ENCODE measurements around the gene DNAJC21. TPM values are rescaled to one million over a fixed set of nuclear protein-coding genes. Genes with fewer than 3 reads are reported as not detected.

The DNAJC21 gene
- polyA plus RNA-seq, 1 donor (not counting 4 experiments of a cell fraction or from before 2014, with no cell fraction given), result 29.6 TPM

DNA sequence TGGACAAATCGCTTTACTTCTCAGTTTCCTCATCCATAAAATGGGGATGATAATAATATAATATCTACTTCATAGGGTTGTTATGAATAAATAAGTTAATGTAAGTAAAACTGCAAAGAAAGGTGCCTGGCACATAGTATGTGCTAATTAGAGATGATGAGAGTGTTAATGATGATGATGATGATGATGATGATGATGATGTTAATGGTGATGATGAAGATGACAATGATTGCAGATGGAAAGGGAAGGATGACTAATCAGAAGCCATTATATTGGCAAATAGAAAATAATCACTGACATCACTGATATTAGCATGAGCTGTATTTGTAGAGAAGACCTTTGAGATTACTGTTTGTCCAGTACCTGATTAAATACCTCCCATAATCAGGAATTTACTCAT, 34.6 kb upstream of the DNAJC21 start:
- dilution Hi-C loops (cut with MboI; ENCODE audit: extremely low pct_ligation_motif_present, low sequenced_read_pairs), result no loop called here
- Histone ChIP-seq H3K9me1 (ENCODE audit: control insufficient read depth, extremely low read depth, insufficient read depth, low read length) (no peaks in the 10 kb centered on the region), H3K9me3 (ENCODE audit: control insufficient read depth, low read depth, low read length) (no peaks in the 10 kb centered on the region), H3K27ac (ENCODE audit: control insufficient read depth, insufficient read depth, low read length) (no peak overlapping the region), H2AFZ (ENCODE audit: control insufficient read depth, low read length) (no peak overlapping the region), H3K9ac (ENCODE audit: control insufficient read depth, extremely low read depth, insufficient read depth, low read length) (no peak overlapping the region), H3K4me3 (ENCODE audit: control insufficient read depth in 2 of 3, extremely low read depth in 1 of 3, insufficient read depth in 2 of 3, low read depth in 1 of 3, low read length in 3 of 3) (no peak overlapping the region), H3K79me2 (ENCODE audit: control insufficient read depth, insufficient read depth, low read length) (no peaks in the 10 kb centered on the region), H3K27me3 (ENCODE audit: control insufficient read depth, extremely low read depth, insufficient read depth, low read length) (no peaks in the 10 kb centered on the region), H4K20me1 (ENCODE audit: control insufficient read depth, extremely low read depth, insufficient read depth, low read length) (no peaks in the 10 kb centered on the region), H3K4me1 (ENCODE audit: control insufficient read depth, extremely low read depth, insufficient read depth, low read length) (peaks cover 5% of the 10 kb centered on the region), H3K36me3 (ENCODE audit: control insufficient read depth in 2 of 2, extremely low read depth in 1 of 2, insufficient read depth in 2 of 2, low read length in 2 of 2) (no peaks in the 10 kb centered on the region), H3K4me2 (ENCODE audit: control insufficient read depth, extremely low read depth, insufficient read depth, low read depth, low read length) (no peak overlapping the region)
- no peak for FAIRE-seq
- TF ChIP-seq EZH2 (IDR thresholded peaks at IDR 0.05; ENCODE audit: low read length) (no peak), CTCF (optimal IDR thresholded peaks at IDR 0.05 in 1 of 3, IDR thresholded peaks at IDR 0.05 in 1 of 3, conservative IDR thresholded peaks at IDR 0.05 in 1 of 3; ENCODE audit: extremely low read depth in 1 of 3, insufficient read depth in 2 of 3, low read length in 3 of 3) (no peak)
- no peak for DNase-seq (ENCODE audit: low read depth, low spot score)

DNA sequence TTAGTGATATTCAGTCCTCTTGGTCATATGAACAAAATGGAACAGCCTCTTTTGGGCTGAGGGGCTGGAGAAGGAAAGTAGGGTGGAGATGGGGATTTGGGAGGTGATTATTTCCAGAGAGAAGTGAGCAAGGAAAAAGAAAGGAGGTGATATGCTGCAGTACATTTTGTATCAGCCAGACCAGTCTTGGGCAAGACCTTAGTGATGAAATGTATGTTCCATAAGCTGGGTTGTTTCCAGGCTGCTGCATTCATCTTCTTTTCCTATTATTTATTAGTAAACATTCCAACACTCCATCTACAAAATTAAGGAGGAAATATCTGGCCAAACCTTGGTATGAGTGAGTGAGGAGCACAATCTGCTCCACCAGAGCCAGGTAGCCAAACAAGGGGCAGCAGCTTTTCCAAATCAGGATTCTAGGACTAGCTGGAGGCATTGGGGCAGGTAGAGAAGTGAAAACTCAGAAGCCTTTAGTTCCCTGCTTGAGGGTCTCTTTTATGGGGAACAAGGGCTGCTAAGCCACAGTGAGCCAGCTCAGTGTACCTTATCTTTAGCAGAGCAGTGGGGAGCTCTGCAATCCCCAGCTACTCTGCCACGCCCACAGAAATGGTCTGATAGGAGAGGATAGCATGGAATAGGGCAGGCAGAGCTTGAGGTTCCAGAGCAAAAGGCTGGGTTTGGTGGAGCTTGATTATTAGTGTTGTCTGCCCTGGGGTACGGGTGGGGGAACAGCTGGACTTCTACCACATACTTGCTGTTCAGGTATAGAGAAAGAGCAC, 33.5 kb upstream of the DNAJC21 start:
- no peak for TF ChIP-seq EZH2 (IDR thresholded peaks at IDR 0.05; ENCODE audit: low read length)
- no peak for TF ChIP-seq CTCF (optimal IDR thresholded peaks at IDR 0.05 in 1 of 3, IDR thresholded peaks at IDR 0.05 in 1 of 3, conservative IDR thresholded peaks at IDR 0.05 in 1 of 3; ENCODE audit: extremely low read depth in 1 of 3, insufficient read depth in 2 of 3, low read length in 3 of 3)
- Histone ChIP-seq H3K27me3 (ENCODE audit: control insufficient read depth, extremely low read depth, insufficient read depth, low read length) (no peaks in the 10 kb centered on the region), H3K36me3 (ENCODE audit: control insufficient read depth in 2 of 2, extremely low read depth in 1 of 2, insufficient read depth in 2 of 2, low read length in 2 of 2) (no peaks in the 10 kb centered on the region), H3K27ac (ENCODE audit: control insufficient read depth, insufficient read depth, low read length) (no peak overlapping the region), H3K4me3 (ENCODE audit: control insufficient read depth in 2 of 3, extremely low read depth in 1 of 3, insufficient read depth in 2 of 3, low read depth in 1 of 3, low read length in 3 of 3) (no peak overlapping the region), H3K9me3 (ENCODE audit: control insufficient read depth, low read depth, low read length) (no peaks in the 10 kb centered on the region), H2AFZ (ENCODE audit: control insufficient read depth, low read length) (no peak overlapping the region), H3K79me2 (ENCODE audit: control insufficient read depth, insufficient read depth, low read length) (no peaks in the 10 kb centered on the region), H3K4me1 (ENCODE audit: control insufficient read depth, extremely low read depth, insufficient read depth, low read length) (peaks cover 5% of the 10 kb centered on the region), H4K20me1 (ENCODE audit: control insufficient read depth, extremely low read depth, insufficient read depth, low read length) (no peaks in the 10 kb centered on the region), H3K9me1 (ENCODE audit: control insufficient read depth, extremely low read depth, insufficient read depth, low read length) (no peaks in the 10 kb centered on the region), H3K4me2 (ENCODE audit: control insufficient read depth, extremely low read depth, insufficient read depth, low read depth, low read length) (no peak overlapping the region), H3K9ac (ENCODE audit: control insufficient read depth, extremely low read depth, insufficient read depth, low read length) (no peak overlapping the region)
- DNase-seq (ENCODE audit: low read depth, low spot score), result no peak
- no peak for FAIRE-seq
- dilution Hi-C loops (cut with MboI; ENCODE audit: extremely low pct_ligation_motif_present, low sequenced_read_pairs), result no loop called here

Data from keratinocyte (primary cell).